ENCODE data around the gene GRIK4.

- no peak for TF ChIP-seq POLR2A (IDR thresholded peaks at IDR 0.05)
- TF ChIP-seq CTCF (IDR thresholded peaks at IDR 0.05), result no peak
Measured at GRCh38 chr11:120574876-120575275, 63.3 kb downstream of the GRIK4 start.
